Lung (tissue), 12 donors: ENCODE data around the gene CEP85L. TPM values are rescaled to one million over a fixed set of nuclear protein-coding genes. Genes with fewer than 3 reads are reported as not detected.
A peak's percentile ranks its signal among the peaks of the same experiment; 100 is the strongest.

Experiments
- ATAC-seq: fragments of 200-7000 bp; cut with Tn5 transposase; one replicate; pipeline ENCODE4 v1.9.1; 2020; ENCODE audit warnings: moderate number of reproducible peaks; ENCODE audit not compliant: insufficient read depth, low FRiP score
- DNase-seq, 3 donors: peaks; one replicate each; pipeline ENCODE4 v3.0.0-alpha.2; 2013 to 2017
- H3K27ac ChIP-seq, 2 donors: one replicate each; pipeline ENCODE4 v1.5.1; 2013; ENCODE audit warnings: mild to moderate bottlenecking in 2 of 2, moderate library complexity in 2 of 2, control low read depth in 1 of 2, inconsistent platforms in 1 of 2, low read depth in 1 of 2, low read length in 1 of 2
- H3K27me3 ChIP-seq, 3 donors: one replicate each; pipeline ENCODE4 v1.5.1; 2013; ENCODE audit warnings: low read length in 2 of 3; ENCODE audit not compliant: control insufficient read depth in 3 of 3, insufficient read depth in 3 of 3
- H3K36me3 ChIP-seq, 4 donors: one replicate each; pipeline ENCODE4 v1.5.1; 2013; ENCODE audit warnings: low read length in 4 of 4, mild to moderate bottlenecking in 1 of 4, moderate library complexity in 1 of 4; ENCODE audit not compliant: control insufficient read depth in 4 of 4, insufficient read depth in 4 of 4
- H3K4me1 ChIP-seq, 5 donors: one replicate each; pipeline ENCODE4 v1.5.1; 2013; ENCODE audit warnings: low read length in 5 of 5, mild to moderate bottlenecking in 2 of 5, moderate library complexity in 1 of 5; ENCODE audit not compliant: control insufficient read depth in 5 of 5, insufficient read depth in 5 of 5
- H3K4me3 ChIP-seq: one replicate; pipeline ENCODE4 v1.5.1; 2013; ENCODE audit warnings: mild to moderate bottlenecking, control low read depth, moderate library complexity
- H3K9ac ChIP-seq, 2 donors: one replicate each; pipeline ENCODE4 v1.5.1; 2013; ENCODE audit warnings: low read length in 2 of 2, control low read depth in 1 of 2; ENCODE audit not compliant: insufficient read depth in 1 of 2
- H3K9me3 ChIP-seq, 4 donors: one replicate each; pipeline ENCODE4 v1.5.1; 2013; ENCODE audit warnings: low read length in 3 of 4, mild to moderate bottlenecking in 1 of 4, moderate library complexity in 1 of 4; ENCODE audit not compliant: control insufficient read depth in 4 of 4, insufficient read depth in 3 of 4
- WGBS, 2 donors: extraction: QIAGEN DNeasy Blood & Tissue Kit; methylation state at CpG; one replicate each; pipeline ENCODE4 v1.1.7; 2013; 5-methylcytosine and 5-hydroxymethylcytosine counted together
- polyA plus RNA-seq, 2 donors: library from polyadenylated mRNA; stranded (reverse); fragments of 200-250 nt; gene quantifications; one replicate each; pipeline ENCODE4 v1.2.1, GENCODE V29; 2013
- total RNA-seq, 2 donors: library from RNA; depleted of rRNA in 1 of 2; stranded (reverse); fragments of >200 nt in 1 of 2; gene quantifications; one replicate each; pipeline ENCODE4 v1.2.1, GENCODE V29; 2014 to 2021
- TF ChIP-seq, protein P1 (sequence below): IDR thresholded peaks from 2 replicates; pipeline ENCODE4 v1.5.1; 2012; ENCODE audit warnings: mild to moderate bottlenecking; ENCODE audit errors: control extremely low read depth, extremely low read depth
- donor health status: control.
- donor health status: control.
- donor health status: Bipolar disorder and iron deficiency.
- donor health status: healthy.
- donor health status: DM: yes; HTN: yes; CAD: no.

CEP85L gene
- total and polyA plus RNA-seq, 4 donors = 1.3 to 40.8 (median 7.1) TPM

DNA sequence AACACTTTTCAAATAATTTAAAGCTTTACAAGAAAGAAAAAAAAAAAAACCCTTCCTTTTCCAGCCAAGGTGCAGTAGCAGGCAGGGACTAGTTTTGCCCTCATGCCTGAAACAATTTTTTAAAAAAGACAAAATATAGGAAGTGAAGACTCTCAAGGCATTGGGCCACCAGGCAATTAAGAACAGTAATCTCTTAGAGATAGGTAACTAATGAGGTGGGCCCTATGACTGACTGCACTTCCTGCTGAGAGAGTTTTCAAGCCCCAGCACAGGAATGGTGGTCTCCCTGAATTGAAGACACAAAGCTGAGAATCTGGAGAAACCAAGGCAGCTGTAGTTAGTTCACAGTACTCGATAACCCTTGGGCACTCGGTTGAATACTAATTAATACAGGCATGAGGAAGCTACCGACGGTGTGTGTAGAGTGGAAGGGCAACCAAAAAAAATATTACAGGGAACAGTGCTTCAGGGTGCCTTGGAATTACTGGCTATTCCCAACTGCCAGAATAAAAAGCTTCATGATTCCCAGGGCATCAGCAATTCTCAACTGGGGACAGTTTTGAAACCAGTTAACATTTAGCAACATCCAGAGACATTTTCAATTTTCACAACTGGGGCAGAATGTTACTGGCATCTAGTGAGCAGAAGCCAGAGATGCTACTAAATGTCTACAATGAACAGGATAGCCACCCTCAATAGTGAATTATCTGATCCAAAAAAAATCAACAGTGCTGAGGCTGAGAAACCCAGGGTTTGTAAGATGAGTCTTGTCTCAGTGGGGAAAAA, 139.3 kb downstream of the CEP85L start:
- no peaks in the 10 kb centered on the region for H3K36me3 ChIP-seq
- no peaks in the 10 kb centered on the region for H3K9me3 ChIP-seq
- peak overlapping the region in 1 of 2 donors; percentile 72 for H3K27ac ChIP-seq
- no peak overlapping the region for H3K9ac ChIP-seq
- 92 to 97% methylated on average over 4 of the region's 4 CpGs for WGBS, 2 donors
- TF ChIP-seq, protein P1, sequence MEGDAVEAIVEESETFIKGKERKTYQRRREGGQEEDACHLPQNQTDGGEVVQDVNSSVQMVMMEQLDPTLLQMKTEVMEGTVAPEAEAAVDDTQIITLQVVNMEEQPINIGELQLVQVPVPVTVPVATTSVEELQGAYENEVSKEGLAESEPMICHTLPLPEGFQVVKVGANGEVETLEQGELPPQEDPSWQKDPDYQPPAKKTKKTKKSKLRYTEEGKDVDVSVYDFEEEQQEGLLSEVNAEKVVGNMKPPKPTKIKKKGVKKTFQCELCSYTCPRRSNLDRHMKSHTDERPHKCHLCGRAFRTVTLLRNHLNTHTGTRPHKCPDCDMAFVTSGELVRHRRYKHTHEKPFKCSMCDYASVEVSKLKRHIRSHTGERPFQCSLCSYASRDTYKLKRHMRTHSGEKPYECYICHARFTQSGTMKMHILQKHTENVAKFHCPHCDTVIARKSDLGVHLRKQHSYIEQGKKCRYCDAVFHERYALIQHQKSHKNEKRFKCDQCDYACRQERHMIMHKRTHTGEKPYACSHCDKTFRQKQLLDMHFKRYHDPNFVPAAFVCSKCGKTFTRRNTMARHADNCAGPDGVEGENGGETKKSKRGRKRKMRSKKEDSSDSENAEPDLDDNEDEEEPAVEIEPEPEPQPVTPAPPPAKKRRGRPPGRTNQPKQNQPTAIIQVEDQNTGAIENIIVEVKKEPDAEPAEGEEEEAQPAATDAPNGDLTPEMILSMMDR = no peak
- no peak overlapping the region for H3K4me3 ChIP-seq
- ATAC-seq (no peak), DNase-seq (no peak)
- no peaks in the 10 kb centered on the region for H3K27me3 ChIP-seq
- peaks cover 0 to 10% (median 0%) of the 10 kb centered on the region in 5 donors for H3K4me1 ChIP-seq

DNA sequence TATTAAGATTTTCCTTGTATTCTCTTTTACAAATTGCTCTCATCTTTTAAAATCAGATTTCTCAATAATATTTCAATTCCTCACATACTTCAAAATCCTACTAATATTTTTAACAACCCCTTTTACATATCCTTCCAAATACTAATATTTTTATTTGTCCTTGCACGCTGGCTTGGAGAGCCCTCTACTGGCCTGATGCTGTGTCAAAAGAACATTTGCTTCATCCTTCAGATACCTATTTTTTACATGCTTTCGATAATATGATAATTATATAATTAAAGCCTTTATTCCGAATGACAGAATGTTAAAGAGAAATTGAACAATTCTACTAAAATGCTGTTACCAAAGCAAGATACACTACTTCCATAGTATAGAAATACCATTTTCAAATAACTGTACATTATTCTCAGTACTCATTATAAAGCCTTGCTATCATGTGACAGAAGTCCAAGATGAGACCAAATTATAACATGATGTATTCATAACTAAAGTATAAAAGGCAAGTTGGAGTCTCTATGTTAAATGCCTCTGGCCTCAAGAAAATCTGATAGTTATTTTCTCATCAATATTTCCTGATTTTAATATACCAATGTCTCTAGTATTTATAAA, 142.3 kb downstream of the CEP85L start:
- no peak overlapping the region for H3K27ac ChIP-seq
- TF ChIP-seq, protein P1 = no peak
- peak in 2 of 3 donors; percentile 37 to 48 for DNase-seq
- peaks cover 0 to 6% (median 3%) of the 10 kb centered on the region in 4 donors for H3K36me3 ChIP-seq
- no peak overlapping the region for H3K4me3 ChIP-seq
- no peak overlapping the region for H3K9ac ChIP-seq
- no peaks in the 10 kb centered on the region for H3K9me3 ChIP-seq
- WGBS, 2 donors = 65 to 85% methylated on average over 3 of the region's 3 CpGs
- H3K27me3 ChIP-seq = no peaks in the 10 kb centered on the region
- H3K4me1 ChIP-seq = peaks cover 0 to 13% (median 0%) of the 10 kb centered on the region in 5 donors
- ATAC-seq = no peak

DNA sequence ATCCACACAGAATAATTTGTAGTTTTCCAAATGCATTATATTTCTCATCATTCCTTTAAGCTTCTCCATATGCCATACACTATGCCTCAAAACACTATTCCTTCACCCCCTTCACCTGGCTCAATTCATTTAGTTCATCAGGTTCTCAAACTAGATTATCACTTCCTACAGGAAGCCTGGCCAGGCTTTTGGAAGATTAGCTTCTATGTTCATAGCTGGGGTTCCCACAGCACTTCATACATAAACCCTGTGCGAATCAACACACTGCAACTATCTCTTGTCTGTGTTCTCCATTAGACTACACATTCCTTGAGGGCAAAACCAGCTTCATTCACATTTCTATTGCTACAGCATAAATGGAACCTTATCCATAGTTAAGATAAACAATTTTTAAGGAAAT, 143.8 kb downstream of the CEP85L start:
- peaks cover 0 to 3% (median under 1%) of the 10 kb centered on the region in 4 donors for H3K9me3 ChIP-seq
- H3K36me3 ChIP-seq = peaks cover 0 to 14% (median 5%) of the 10 kb centered on the region in 4 donors
- H3K9ac ChIP-seq = no peak overlapping the region
- DNase-seq (no peak), ATAC-seq (no peak)
- no peaks in the 10 kb centered on the region for H3K27me3 ChIP-seq
- TF ChIP-seq, protein P1 = no peak
- no peak overlapping the region for H3K4me3 ChIP-seq
- peaks cover 0 to 13% (median 0%) of the 10 kb centered on the region in 5 donors for H3K4me1 ChIP-seq
- WGBS, 2 donors = 94 to 100% methylated on average over 1 of the region's 1 CpG
- peak overlapping the region in 1 of 2 donors; percentile 83 for H3K27ac ChIP-seq
